ENCODE results near the gene ZFAND3. TPM values are rescaled to one million over a fixed set of nuclear protein-coding genes. Genes with fewer than 3 reads are reported as not detected.

ZFAND3 gene
- total RNA-seq, 1 donor from 2014 or later = 81.8 TPM

DNA sequence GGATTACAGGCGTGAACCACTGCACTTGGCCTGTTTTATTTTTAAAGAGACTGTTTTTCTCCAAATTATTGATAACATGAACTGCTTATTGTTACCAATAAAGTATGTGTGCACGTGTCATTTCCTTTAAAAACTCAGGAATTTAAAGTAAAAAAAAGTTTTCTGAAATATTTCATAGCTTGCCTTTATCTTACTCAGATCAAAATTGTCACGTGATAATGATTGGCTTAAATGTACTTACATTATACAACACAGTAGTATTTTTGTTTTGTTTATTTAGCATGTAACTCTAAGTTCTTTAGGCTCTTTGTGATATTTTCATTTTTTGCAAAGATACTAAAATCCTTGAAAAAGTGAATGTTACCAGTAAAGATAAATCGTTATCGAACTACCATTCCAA, 174.1 kb downstream of the ZFAND3 start:
- no peak for DNase-seq
- H3K27ac ChIP-seq (replicated peaks) = no peak overlapping the region
- no peak overlapping the region for H3K4me3 ChIP-seq
- peaks cover 79% of the 10 kb centered on the region for H3K4me1 ChIP-seq
- no peaks in the 10 kb centered on the region for H3K9me3 ChIP-seq (replicated peaks)
- H3K36me3 ChIP-seq = no peaks in the 10 kb centered on the region
- no peaks in the 10 kb centered on the region for H3K27me3 ChIP-seq (ENCODE audit: low read depth)
- TF ChIP-seq CTCF (IDR thresholded peaks at IDR 0.05; ENCODE audit: borderline replicate concordance) = no peak
- intact Hi-C loops (cut with micrococcal nuclease) = no loop called here

- H3K4me3 ChIP-seq = no peak overlapping the region
- H3K36me3 ChIP-seq = no peaks in the 10 kb centered on the region
- no peaks in the 10 kb centered on the region for H3K27me3 ChIP-seq (ENCODE audit: low read depth)
- H3K9me3 ChIP-seq (replicated peaks) = no peaks in the 10 kb centered on the region
- intact Hi-C loops (cut with micrococcal nuclease) = no loop called here
- DNase-seq = no peak
- no peak overlapping the region for H3K27ac ChIP-seq (replicated peaks)
- peaks cover 72% of the 10 kb centered on the region for H3K4me1 ChIP-seq
- TF ChIP-seq CTCF (IDR thresholded peaks at IDR 0.05; ENCODE audit: borderline replicate concordance) = no peak
Measured at GRCh38 chr6:37994223-37994622, 174.7 kb downstream of the ZFAND3 start.

DNA sequence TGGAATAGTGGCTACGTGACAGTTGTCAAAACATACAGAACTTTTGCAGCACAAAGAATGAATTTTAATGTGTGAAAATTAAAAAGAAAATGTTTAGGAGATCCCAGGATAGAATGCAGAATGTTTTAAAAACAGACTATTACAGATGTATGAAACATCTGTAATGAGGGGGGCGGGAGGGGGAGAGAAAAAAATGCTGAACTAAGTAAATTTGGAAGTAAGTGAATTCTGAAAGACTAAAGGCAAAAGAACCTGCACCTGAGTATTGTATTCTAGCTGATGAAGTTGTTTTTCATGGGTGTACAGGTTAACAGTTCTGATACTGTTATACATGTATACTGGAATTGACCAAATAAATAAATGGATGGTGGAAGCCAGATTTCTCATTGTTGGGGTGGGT, 178.8 kb downstream of the ZFAND3 start:
- intact Hi-C loops (cut with micrococcal nuclease) = no loop called here
- Histone ChIP-seq H3K4me1 (peaks cover 45% of the 10 kb centered on the region), H3K27ac (replicated peaks) (no peak overlapping the region), H3K9me3 (replicated peaks) (no peaks in the 10 kb centered on the region), H3K36me3 (no peaks in the 10 kb centered on the region), H3K27me3 (ENCODE audit: low read depth) (no peaks in the 10 kb centered on the region), H3K4me3 (no peak overlapping the region)
- no peak for TF ChIP-seq CTCF (IDR thresholded peaks at IDR 0.05; ENCODE audit: borderline replicate concordance)
- DNase-seq = no peak

GRCh38 chr6:38001386-38001785, 181.9 kb downstream of the ZFAND3 start:
- no peaks in the 10 kb centered on the region for H3K9me3 ChIP-seq (replicated peaks)
- no peak overlapping the region for H3K27ac ChIP-seq (replicated peaks)
- no peak for TF ChIP-seq CTCF (IDR thresholded peaks at IDR 0.05; ENCODE audit: borderline replicate concordance)
- H3K4me1 ChIP-seq = peaks cover 17% of the 10 kb centered on the region
- H3K27me3 ChIP-seq (ENCODE audit: low read depth) = no peaks in the 10 kb centered on the region
- DNase-seq = no peak
- no peaks in the 10 kb centered on the region for H3K36me3 ChIP-seq
- H3K4me3 ChIP-seq = no peak overlapping the region
- intact Hi-C loops (cut with micrococcal nuclease) = loop anchor here (10.0 kb wide), 1 partner anchor 207 kb away; no protein-coding TSS in a partner anchor

- no peak for DNase-seq
- Histone ChIP-seq H3K4me1 (peaks cover 29% of the 10 kb centered on the region), H3K9me3 (replicated peaks) (no peaks in the 10 kb centered on the region), H3K27me3 (ENCODE audit: low read depth) (no peaks in the 10 kb centered on the region), H3K4me3 (no peak overlapping the region), H3K27ac (replicated peaks) (no peak overlapping the region), H3K36me3 (no peaks in the 10 kb centered on the region)
- no peak for TF ChIP-seq CTCF (IDR thresholded peaks at IDR 0.05; ENCODE audit: borderline replicate concordance)
- intact Hi-C loops (cut with micrococcal nuclease) = loop anchor here (10.0 kb wide), 1 partner anchor 210 kb away; no protein-coding TSS in a partner anchor
Measured at GRCh38 chr6:38004908-38005307, 185.4 kb downstream of the ZFAND3 start.

GRCh38 chr6:38011937-38012336, 192.4 kb downstream of the ZFAND3 start:
- Histone ChIP-seq H3K27me3 (ENCODE audit: low read depth) (no peaks in the 10 kb centered on the region), H3K4me1 (peaks cover 20% of the 10 kb centered on the region), H3K27ac (replicated peaks) (no peak overlapping the region), H3K9me3 (replicated peaks) (peaks cover 16% of the 10 kb centered on the region), H3K4me3 (no peak overlapping the region), H3K36me3 (no peaks in the 10 kb centered on the region)
- no peak for TF ChIP-seq CTCF (IDR thresholded peaks at IDR 0.05; ENCODE audit: borderline replicate concordance)
- intact Hi-C loops (cut with micrococcal nuclease) = no loop called here
- DNase-seq = no peak
